K562 (cell line): ENCODE results near the gene IRF2BP2. TPM values are rescaled to one million over a fixed set of nuclear protein-coding genes. Genes with fewer than 3 reads are reported as not detected.

Experiments used
- BCOR ChIP-seq: fragments of 450-650 bp; IDR thresholded peaks from 2 replicates; pipeline ENCODE4 v1.6.1; 2016
- EGR1 ChIP-seq: fragments of 450-650 bp; conservative IDR thresholded peaks from 2 replicates; pipeline ENCODE4 v1.6.1; 2017; ENCODE audit warnings: mild to moderate bottlenecking
- ERF ChIP-seq: fragments of 450-650 bp; formaldehyde crosslinking; IDR thresholded peaks from 2 replicates; pipeline ENCODE4 v1.4.0; 2020; ENCODE audit warnings: mild to moderate bottlenecking, mixed read lengths
- FOSL1 ChIP-seq: fragments of 200-800 bp; sonication (Bioruptor generic); conservative IDR thresholded peaks from 2 replicates; pipeline ENCODE4 v1.6.1; 2016; ENCODE audit warnings: missing genetic modification characterization, missing compliant biosample characterization
- JUNB ChIP-seq: fragments of 450-650 bp; formaldehyde crosslinking; conservative IDR thresholded peaks from 2 replicates; pipeline ENCODE4 v1.4.0; 2020; ENCODE audit warnings: mild to moderate bottlenecking
- MCM2 ChIP-seq: fragments of 450-650 bp; IDR thresholded peaks from 2 replicates; pipeline ENCODE4 v1.6.1; 2017; ENCODE audit warnings: low read depth, mild to moderate bottlenecking
- MCM7 ChIP-seq, 2 experiments: fragments of 450-650 bp; IDR thresholded peaks; 2 replicates each; pipeline ENCODE4 v1.6.1; 2016 to 2018
- MECOM ChIP-seq: fragments of 250-450 bp; sonication (Bioruptor Pico); IDR thresholded peaks from 2 replicates; pipeline ENCODE4 v1.8.0; 2022; ENCODE audit warnings: inconsistent platforms
- NCOA4 ChIP-seq: fragments of 450-650 bp; IDR thresholded peaks from 2 replicates; pipeline ENCODE4 v1.6.1; 2018; ENCODE audit warnings: mild to moderate bottlenecking; ENCODE audit not compliant: partially characterized antibody
- PURB ChIP-seq: sonication (generic); formaldehyde crosslinking; IDR thresholded peaks from 2 replicates; pipeline ENCODE4 v1.9.0; 2021; ENCODE audit warnings: low read depth, mild to moderate bottlenecking, missing genetic modification reagents
- SUPT5H ChIP-seq: fragments of 450-650 bp; IDR thresholded peaks from 2 replicates; pipeline ENCODE4 v1.6.1; 2016
- YY1 ChIP-seq, 3 experiments: IDR thresholded peaks; 2 replicates each; pipeline ENCODE4 v1.6.1; 2011; ENCODE audit warnings: low read length in 2 of 3, mild to moderate bottlenecking in 2 of 3, moderate library complexity in 2 of 3, borderline replicate concordance in 1 of 3, control low read depth in 1 of 3, low read depth in 1 of 3; ENCODE audit not compliant: insufficient read depth in 3 of 3, insufficient replicate concordance in 2 of 3, control insufficient read depth in 1 of 3, insufficient read length in 1 of 3; ENCODE audit errors: extremely low read depth in 1 of 3
- ZBTB11 ChIP-seq, 3 experiments: fragments of 200-800 bp in 1 of 3; fragments of 250-450 bp in 1 of 3; fragments of 450-650 bp in 1 of 3; sonication (Bioruptor Pico) in 1 of 3; sonication (Bioruptor generic) in 1 of 3; formaldehyde crosslinking in 1 of 3; IDR thresholded peaks; 2 replicates each; pipeline versions ENCODE4 v1.6.1 to v1.8.0; 2016 to 2022; ENCODE audit warnings: mild to moderate bottlenecking in 2 of 3, missing genetic modification characterization in 2 of 3, missing compliant biosample characterization in 1 of 3, moderate library complexity in 1 of 3
- ZBTB49 ChIP-seq: sonication (generic); formaldehyde crosslinking; IDR thresholded peaks from 2 replicates; pipeline ENCODE4 v1.8.0; 2022; ENCODE audit warnings: missing genetic modification reagents, mild to moderate bottlenecking, borderline replicate concordance
- ZBTB8A ChIP-seq: fragments of 450-650 bp; IDR thresholded peaks from 2 replicates; pipeline ENCODE4 v1.6.1; 2018; ENCODE audit warnings: mild to moderate bottlenecking, moderate library complexity; ENCODE audit not compliant: partially characterized antibody
- ZNF175 ChIP-seq: fragments of 200-800 bp; sonication (Bioruptor generic); IDR thresholded peaks from 2 replicates; pipeline ENCODE4 v1.6.1; 2016; ENCODE audit warnings: low read depth, mild to moderate bottlenecking, missing genetic modification characterization, missing compliant biosample characterization
- ZNF584 ChIP-seq: fragments of 200-800 bp; sonication (Bioruptor generic); IDR thresholded peaks from 2 replicates; pipeline ENCODE4 v1.6.1; 2016; ENCODE audit warnings: low read depth, mild to moderate bottlenecking, missing genetic modification characterization, missing compliant biosample characterization
- ZNF695 ChIP-seq: fragments of 450-650 bp; formaldehyde crosslinking; IDR thresholded peaks from 2 replicates; pipeline ENCODE4 v1.4.0; 2020; ENCODE audit warnings: mild to moderate bottlenecking, moderate library complexity
- ZNF699 ChIP-seq: fragments of 250-450 bp; sonication (Bioruptor Pico); IDR thresholded peaks from 2 replicates; pipeline ENCODE4 v1.8.0; 2021; ENCODE audit warnings: mild to moderate bottlenecking, moderate library complexity; ENCODE audit not compliant: insufficient replicate concordance
- polyA plus RNA-seq, 8 experiments: library from polyadenylated mRNA; depleted of rRNA in 4 of 8; stranded (reverse) in 5 of 8; unstranded in 3 of 8; fragments of >200 nt; fragmentation: Nextera tagmentation in 2 of 8; fragmentation: Illumina TruSeq in 1 of 8; extraction: Ambion mirVana in 2 of 8; extraction: Trizol in 1 of 8; gene quantifications; 2 replicates each; pipeline versions ENCODE4 v1.2.1 to v1.2.3, GENCODE V29; 2011 to 2014; ENCODE audit warnings: inconsistent platforms in 1 of 8, missing spikeins in 1 of 8
- total RNA-seq, 7 experiments: library from RNA; depleted of rRNA in 6 of 7; stranded (reverse); fragments of >200 nt in 6 of 7; fragmentation: Illumina TruSeq in 2 of 7; extraction: Trizol in 2 of 7; gene quantifications; 2 replicates each; pipeline versions ENCODE4 v1.2.1 to v1.2.3, GENCODE V29; 2011 to 2021; ENCODE audit warnings: low replicate concordance in 1 of 7

IRF2BP2 gene
- total and polyA plus RNA-seq, 9 of the 15 experiments (the other 6 are each of a cell fraction or from before 2014, with no cell fraction given), result 7.7 to 68.6 (median 22.1) TPM

- TF ChIP-seq ZBTB49 (CRISPR knock-in tag), result no peak
- TF ChIP-seq MECOM (CRISPR knock-in tag), result no peak
- no peak for TF ChIP-seq MCM7 (IDR thresholded peaks at IDR 0.05)
- no peak for TF ChIP-seq YY1 (IDR thresholded peaks at IDR 0.05; ENCODE audit: borderline replicate concordance in 1 of 3, control insufficient read depth in 1 of 3, extremely low read depth in 1 of 3, insufficient read depth in 3 of 3, insufficient read length in 1 of 3, insufficient replicate concordance in 2 of 3, low read depth in 1 of 3, low read length in 2 of 3)
- no peak for TF ChIP-seq ZBTB8A
- no peak for TF ChIP-seq ERF (CRISPR knock-in tag)
- TF ChIP-seq ZNF584 (CRISPR knock-in tag), result no peak
- no peak for TF ChIP-seq ZBTB11 (CRISPR knock-in tag; IDR thresholded peaks at IDR 0.05)
- TF ChIP-seq ZNF699 (CRISPR knock-in tag), result no peak
- no peak for TF ChIP-seq FOSL1 (tag)
- no peak for TF ChIP-seq SUPT5H
- TF ChIP-seq PURB (CRISPR knock-in tag), result no peak
- no peak for TF ChIP-seq NCOA4
- peak; percentile 95 for TF ChIP-seq BCOR
- TF ChIP-seq ZNF175 (CRISPR knock-in tag), result no peak
- no peak for TF ChIP-seq EGR1
- no peak for TF ChIP-seq ZNF695 (CRISPR knock-in tag)
- TF ChIP-seq JUNB (CRISPR knock-in tag), result no peak
- TF ChIP-seq MCM2, result no peak
Observed at GRCh38 chr1:234643850-234644134, 33.8 kb upstream of the IRF2BP2 start (continued).
